ENCODE measurements around the gene EXOC8.
"Not testable (repeated sequence)": the region's sequence is repeated elsewhere in the genome, so short reads cannot be mapped to it uniquely, and the experiment has no call there.

EXOC8 gene

DNA sequence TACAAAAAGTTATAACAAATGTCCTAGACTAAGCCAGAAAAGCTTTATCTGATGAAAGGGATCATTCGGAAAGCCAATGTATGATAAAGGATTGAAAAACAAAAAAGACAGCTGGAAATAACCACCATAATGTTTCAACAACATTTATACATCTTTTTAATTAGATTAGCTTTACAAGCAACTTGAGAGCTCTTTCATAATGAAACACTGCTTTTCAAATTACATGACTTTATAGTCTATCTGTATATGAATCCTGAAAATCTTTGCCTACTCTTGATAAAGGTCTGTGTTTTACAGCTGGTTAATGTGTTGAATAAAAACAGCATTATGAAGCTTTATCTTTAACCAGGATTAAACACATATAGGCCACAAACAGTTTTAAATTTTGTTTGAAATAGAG is 26.0 kb upstream of the EXOC8 start:
- Mint-ChIP-seq H3K4me3 (no peak overlapping the region), H3K36me3 (peaks cover 50% of the 10 kb centered on the region), H3K27ac (no peak overlapping the region), H3K4me1 (no peaks in the 10 kb centered on the region), H3K9me3 (no peaks in the 10 kb centered on the region), H3K27me3 (no peaks in the 10 kb centered on the region)
- DNase-seq, result no peak
- CTCF ChIA-PET, result interaction anchor here (1.1 to 2.2 kb wide), 5 partner anchors 11 to 240 kb away, joined by 3 to 9 read pairs (median 4); no protein-coding TSS in a partner anchor

DNA sequence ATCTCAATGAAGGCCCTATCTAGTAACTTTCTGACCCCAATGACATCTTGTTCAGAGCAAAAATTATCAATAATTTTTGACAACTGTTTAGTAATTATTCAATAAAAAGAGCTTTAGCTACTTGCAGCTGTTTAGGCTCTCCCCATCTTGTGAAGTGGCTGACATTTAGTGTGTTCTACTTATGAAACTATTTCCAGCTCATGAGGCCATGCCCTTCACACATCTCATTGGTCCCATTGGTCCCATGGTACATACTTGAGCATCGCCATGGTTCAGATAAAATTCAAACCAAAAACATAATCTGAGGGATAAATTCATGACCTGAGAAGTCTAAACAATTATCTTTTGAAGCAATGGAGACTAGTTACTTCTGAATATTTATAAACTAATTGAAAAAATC is 24.7 kb upstream of the EXOC8 start:
- H3K4me1 Mint-ChIP-seq, result peaks cover 7% of the 10 kb centered on the region
- H3K4me3 Mint-ChIP-seq, result no peak overlapping the region
- CTCF ChIA-PET, result interaction anchor here (0.9 to 2.2 kb wide), 5 partner anchors 15 to 241 kb away, joined by 3 to 9 read pairs (median 4); no protein-coding TSS in a partner anchor
- no peak for DNase-seq
- peaks cover 46% of the 10 kb centered on the region for H3K36me3 Mint-ChIP-seq
- no peak overlapping the region for H3K27ac Mint-ChIP-seq
- no peaks in the 10 kb centered on the region for H3K27me3 Mint-ChIP-seq
- no peaks in the 10 kb centered on the region for H3K9me3 Mint-ChIP-seq

DNA sequence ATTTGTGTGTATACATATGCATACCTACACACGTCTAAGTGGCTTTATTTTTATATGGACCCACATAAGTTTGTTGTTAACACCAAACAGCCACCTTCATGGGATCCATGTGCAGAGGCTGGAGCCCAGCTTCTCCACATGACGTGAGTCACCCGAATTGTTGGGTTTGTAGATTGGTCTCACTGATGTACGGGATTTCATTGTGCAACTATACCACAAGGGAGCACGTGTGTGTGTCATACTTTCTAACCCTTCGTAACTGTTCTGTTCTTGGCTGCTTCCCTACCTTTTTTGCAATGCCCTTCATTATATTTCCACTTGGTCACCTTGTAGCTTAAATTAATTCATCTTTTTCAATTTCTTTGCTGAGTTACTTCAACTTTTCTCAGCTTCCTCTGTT is 21.5 kb upstream of the EXOC8 start:
- DNase-seq, result no peak
- H3K36me3 Mint-ChIP-seq, result peaks cover 32% of the 10 kb centered on the region

DNA sequence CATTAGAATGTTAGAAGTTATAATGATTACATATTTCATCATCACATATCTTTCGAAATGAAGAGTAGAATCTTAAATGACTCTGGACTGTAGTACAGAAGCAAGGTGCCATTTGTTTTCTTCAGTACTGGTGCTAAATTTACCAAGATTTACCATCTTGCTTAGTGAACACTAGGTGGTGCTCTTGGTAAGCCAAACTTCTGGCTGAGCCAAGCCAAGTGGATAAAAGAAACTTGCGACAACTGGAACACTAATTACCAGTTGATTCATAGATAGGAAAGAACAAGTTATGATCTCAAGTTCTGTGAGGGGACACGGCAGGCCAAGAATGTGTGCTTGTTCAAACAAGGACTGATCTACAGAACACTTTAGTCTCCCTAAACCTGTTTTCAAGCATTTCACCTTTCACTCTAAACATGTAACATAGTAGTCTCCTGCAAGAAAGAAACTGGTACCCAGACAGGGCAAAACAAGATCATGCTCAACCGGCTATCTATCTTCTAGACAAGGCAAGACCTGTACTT is 20.2 kb upstream of the EXOC8 start:
- CTCF ChIA-PET, result interaction anchor here (0.6 to 2.5 kb wide), 18 partner anchors 9 to 248 kb away, joined by 3 to 9 read pairs (median 5); no protein-coding TSS in a partner anchor
- H3K27ac Mint-ChIP-seq, result peak overlapping the region; percentile 12
- H3K4me3 Mint-ChIP-seq, result no peak overlapping the region
- peaks cover 34% of the 10 kb centered on the region for H3K36me3 Mint-ChIP-seq
- no peaks in the 10 kb centered on the region for H3K27me3 Mint-ChIP-seq
- H3K9me3 Mint-ChIP-seq, result no peaks in the 10 kb centered on the region
- peak; percentile 54 for DNase-seq
- H3K4me1 Mint-ChIP-seq, result peaks cover 7% of the 10 kb centered on the region

More for the DNA sequence above, 21.5 kb upstream of the EXOC8 start:
- H3K27me3 Mint-ChIP-seq, result no peaks in the 10 kb centered on the region
- no peak overlapping the region for H3K4me3 Mint-ChIP-seq
- peak overlapping the region; percentile 34 for H3K27ac Mint-ChIP-seq
- H3K4me1 Mint-ChIP-seq, result peaks cover 7% of the 10 kb centered on the region
- CTCF ChIA-PET, result interaction anchor here (0.8 to 2.5 kb wide), 5 partner anchors 26 to 244 kb away, joined by 3 to 8 read pairs (median 3); no protein-coding TSS in a partner anchor
- H3K9me3 Mint-ChIP-seq, result no peaks in the 10 kb centered on the region

DNA sequence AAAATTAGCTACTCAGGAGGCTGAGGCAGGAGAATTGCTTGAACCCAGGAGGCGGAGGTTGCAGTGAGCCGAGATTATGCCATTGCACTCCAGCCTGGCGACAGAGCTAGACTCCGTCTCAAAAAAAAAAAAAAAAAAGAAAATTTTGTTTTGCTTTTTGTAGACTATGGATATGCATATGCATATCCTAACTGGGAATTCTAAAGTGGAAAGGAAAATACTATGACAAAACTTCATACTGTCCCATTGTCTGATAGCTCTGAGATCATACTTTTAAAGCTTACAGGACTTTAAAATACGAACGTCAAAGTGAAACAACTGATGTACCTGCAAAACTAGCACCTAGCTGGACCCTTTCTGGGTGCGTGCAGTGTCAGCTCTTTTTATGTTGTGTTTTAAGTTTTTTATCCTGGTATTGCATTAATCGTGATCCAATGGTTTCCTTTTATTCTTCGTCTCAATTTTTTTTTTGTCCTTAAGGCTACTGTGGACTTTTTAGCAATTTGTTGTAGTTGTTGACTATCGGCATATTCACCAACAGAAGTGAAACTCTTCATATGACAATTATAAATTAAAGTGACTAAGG is 19.6 kb upstream of the EXOC8 start:
- DNase-seq, result no peak
- Mint-ChIP-seq H3K9me3 (no peaks in the 10 kb centered on the region), H3K36me3 (peaks cover 37% of the 10 kb centered on the region), H3K27ac (no peak overlapping the region), H3K4me3 (no peak overlapping the region), H3K27me3 (no peaks in the 10 kb centered on the region), H3K4me1 (peaks cover 7% of the 10 kb centered on the region)
- CTCF ChIA-PET, result interaction anchor here (0.6 to 2.5 kb wide), 21 partner anchors 8 to 1719 kb away, joined by 3 to 9 read pairs (median 4); partner anchors contain the start of genes EXOC8 and SPRTN

DNA sequence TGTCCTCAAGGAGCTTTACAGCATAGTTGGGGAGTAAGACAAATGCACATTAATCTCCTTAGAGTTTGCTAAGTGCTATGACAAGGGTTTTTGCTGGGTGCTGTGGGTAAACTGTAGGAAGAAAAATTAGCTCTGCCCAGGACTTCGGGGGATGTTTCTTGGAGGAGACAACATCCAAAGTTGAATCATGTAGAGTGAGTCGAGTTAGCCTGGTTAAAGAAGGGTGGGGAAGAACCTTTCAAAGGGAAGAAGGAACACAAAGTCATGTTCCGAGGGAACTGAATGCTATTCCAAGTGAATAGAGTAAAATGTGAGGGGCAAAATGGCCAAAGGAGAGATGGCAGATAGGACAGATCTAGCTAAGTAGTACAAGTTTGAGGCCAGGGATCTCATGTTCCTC is 17.5 kb upstream of the EXOC8 start:
- CTCF ChIA-PET, result interaction anchor here (1.1 to 1.4 kb wide), 2 partner anchors 235 to 247 kb away, joined by 3 to 5 read pairs; no protein-coding TSS in a partner anchor
- Mint-ChIP-seq H3K9me3 (no peaks in the 10 kb centered on the region), H3K4me3 (no peak overlapping the region), H3K27ac (no peak overlapping the region), H3K27me3 (no peaks in the 10 kb centered on the region), H3K4me1 (peaks cover 7% of the 10 kb centered on the region), H3K36me3 (peaks cover 32% of the 10 kb centered on the region)
- DNase-seq, result no peak

DNA sequence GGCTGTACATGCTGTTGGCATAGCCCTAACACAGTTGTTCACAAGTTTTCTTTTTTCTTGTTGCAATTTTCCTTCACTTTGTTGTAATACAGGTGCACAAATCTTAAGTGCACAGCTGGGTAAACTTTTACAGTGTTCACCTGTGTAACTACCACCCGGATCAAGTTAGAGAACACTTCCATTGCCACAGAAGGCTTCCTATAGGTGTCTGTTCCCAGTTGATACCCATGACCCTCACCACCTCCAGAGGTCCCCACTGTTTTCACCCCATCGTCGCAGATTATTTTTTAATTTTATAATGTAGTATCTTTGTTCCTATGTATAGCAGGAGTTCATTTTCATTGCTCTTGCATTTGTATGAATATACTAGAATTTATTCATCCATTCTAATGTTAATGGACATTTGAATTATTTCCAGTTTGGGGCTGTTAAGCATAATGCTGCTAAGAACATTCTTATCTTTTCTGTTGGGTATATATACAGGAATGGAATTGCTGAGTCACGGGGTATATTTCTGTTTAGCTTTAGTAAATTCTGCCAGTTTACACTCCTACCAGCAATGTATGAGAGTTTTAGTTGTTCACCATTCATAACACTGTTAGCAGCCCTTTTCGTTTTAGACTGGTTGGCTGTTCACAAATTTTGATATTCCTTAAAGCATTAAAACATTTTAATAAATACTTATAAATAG is 16.8 kb upstream of the EXOC8 start:
- Mint-ChIP-seq H3K4me3 (no peak overlapping the region), H3K9me3 (no peaks in the 10 kb centered on the region), H3K4me1 (peaks cover 7% of the 10 kb centered on the region), H3K27ac (no peak overlapping the region), H3K36me3 (peaks cover 33% of the 10 kb centered on the region), H3K27me3 (no peaks in the 10 kb centered on the region)
- CTCF ChIA-PET, result interaction anchor here (1.1 to 1.4 kb wide), 2 partner anchors 236 to 248 kb away, joined by 3 to 5 read pairs; no protein-coding TSS in a partner anchor
- DNase-seq, result no peak

DNA sequence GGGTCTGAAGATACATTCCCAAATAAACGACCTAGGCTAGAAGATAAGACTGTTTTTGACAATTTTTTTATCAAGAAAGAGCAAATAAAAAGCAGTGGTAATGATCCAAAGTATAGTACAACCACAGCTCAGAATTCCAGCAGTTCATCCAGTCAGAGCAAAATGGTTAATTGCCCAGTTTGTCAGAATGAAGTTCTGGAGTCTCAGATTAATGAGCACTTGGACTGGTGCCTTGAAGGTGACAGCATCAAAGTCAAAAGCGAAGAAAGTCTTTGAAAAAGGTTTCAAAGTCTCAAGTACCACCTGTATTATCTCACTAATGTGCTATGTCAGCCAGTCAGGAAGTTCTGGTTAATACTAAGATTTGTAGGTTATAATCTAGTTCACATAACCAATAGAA is 15.4 kb upstream of the EXOC8 start:
- Mint-ChIP-seq H3K27ac (no peak overlapping the region), H3K4me1 (peaks cover 6% of the 10 kb centered on the region), H3K36me3 (peaks cover 31% of the 10 kb centered on the region), H3K27me3 (no peaks in the 10 kb centered on the region), H3K9me3 (no peaks in the 10 kb centered on the region), H3K4me3 (no peak overlapping the region)
- no peak for DNase-seq
- CTCF ChIA-PET, result no interaction called here

DNA sequence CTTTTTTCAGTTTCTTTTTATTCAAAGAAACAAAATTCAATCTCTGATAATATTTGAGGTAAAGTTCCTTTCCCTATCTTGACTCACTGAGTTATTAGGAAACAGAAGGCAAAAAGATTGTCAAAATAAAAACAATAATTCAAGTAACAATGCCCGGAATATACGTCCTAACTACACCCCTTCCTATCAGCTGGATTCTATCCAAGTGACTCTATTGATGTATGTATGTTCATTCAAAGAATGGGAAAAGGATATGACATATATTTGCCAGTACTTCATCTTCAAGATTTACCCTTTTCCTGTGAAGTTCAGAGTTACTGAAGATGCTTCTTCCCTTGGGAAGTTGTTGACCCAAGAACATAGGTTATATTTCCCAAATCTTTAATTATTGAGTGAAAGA is 14.2 kb upstream of the EXOC8 start:
- Mint-ChIP-seq H3K27me3 (no peaks in the 10 kb centered on the region), H3K9me3 (no peaks in the 10 kb centered on the region), H3K4me3 (no peak overlapping the region), H3K27ac (no peak overlapping the region), H3K4me1 (no peaks in the 10 kb centered on the region), H3K36me3 (peaks cover 36% of the 10 kb centered on the region)
- CTCF ChIA-PET, result interaction anchor here (0.6 kb wide), 1 partner anchor 1715 kb away, joined by 5 read pairs; no protein-coding TSS in a partner anchor
- DNase-seq, result no peak

DNA sequence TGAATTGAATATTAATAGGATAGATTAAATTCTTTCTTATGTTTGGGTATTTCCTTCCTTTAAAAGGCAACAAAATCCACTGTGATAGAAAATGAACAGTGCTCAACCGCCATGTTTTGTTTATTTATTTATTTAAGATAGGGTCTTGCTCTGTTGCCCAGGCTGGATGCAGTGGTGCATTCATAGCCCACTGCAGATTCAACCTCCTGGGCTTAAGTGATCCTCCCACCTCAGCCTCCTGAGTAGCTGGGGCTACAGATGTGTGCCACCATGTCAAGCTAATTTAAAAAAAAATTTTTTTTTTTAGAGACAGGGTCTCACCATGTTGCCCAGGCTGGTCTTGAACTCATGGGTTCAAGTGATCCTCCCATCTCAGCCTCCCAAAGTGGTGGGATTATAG is 11.2 kb upstream of the EXOC8 start:
- H3K36me3 Mint-ChIP-seq, result peaks cover 33% of the 10 kb centered on the region
- not testable (repeated sequence) for H3K27ac Mint-ChIP-seq, DNase-seq, H3K4me3 Mint-ChIP-seq, H3K9me3 Mint-ChIP-seq, H3K4me1 Mint-ChIP-seq, H3K27me3 Mint-ChIP-seq
- CTCF ChIA-PET, result interaction anchor here (0.6 to 1.1 kb wide), 4 partner anchors 9 to 255 kb away, joined by 3 to 5 read pairs (median 4); no protein-coding TSS in a partner anchor

DNA sequence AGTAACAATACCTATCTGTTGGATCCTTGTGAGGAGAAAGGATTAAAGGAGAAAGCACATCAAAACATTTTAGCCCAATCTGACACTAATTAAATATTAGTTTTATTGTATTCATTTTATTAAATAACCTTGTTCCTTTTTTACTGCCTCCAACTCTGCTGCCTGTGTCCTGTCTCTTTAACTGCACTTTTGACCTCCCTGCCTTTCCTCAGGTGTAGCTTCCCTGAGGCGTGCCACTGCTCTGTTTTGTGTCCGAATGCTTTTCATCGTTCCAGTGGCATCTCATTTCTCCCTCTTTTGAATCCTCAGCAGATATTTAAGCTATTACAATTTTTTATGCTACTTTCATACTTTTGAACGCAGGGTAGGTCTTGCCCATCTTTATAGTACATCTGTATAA is 10.8 kb upstream of the EXOC8 start:
- no peak overlapping the region for H3K27ac Mint-ChIP-seq
- H3K4me1 Mint-ChIP-seq, result peaks cover 2% of the 10 kb centered on the region
- no peaks in the 10 kb centered on the region for H3K27me3 Mint-ChIP-seq
- H3K4me3 Mint-ChIP-seq, result no peak overlapping the region
- H3K36me3 Mint-ChIP-seq, result peaks cover 33% of the 10 kb centered on the region
- CTCF ChIA-PET, result interaction anchor here (0.6 to 1.1 kb wide), 3 partner anchors 9 to 255 kb away, joined by 4 to 5 read pairs (median 4); no protein-coding TSS in a partner anchor
- no peaks in the 10 kb centered on the region for H3K9me3 Mint-ChIP-seq
- DNase-seq, result no peak

DNA sequence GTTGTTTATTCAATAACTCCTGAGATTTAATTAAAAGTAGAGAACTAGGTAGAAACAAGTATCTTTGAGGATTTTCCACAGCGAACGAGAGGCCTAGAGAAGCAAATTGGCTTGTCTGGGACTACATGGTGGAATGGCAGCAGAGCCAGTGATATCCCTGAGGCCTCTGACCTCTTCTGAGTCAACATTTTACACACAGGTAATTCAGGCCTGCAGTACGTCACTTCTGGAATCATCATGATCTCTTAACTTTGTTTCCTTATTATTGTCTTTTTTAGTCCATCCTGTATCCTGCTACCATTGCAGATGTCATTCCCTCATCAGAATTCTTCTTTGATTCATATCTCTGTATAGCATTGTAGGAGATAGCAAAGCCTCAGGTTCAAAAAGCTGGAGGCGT is 10.3 kb upstream of the EXOC8 start:
- no peak overlapping the region for H3K4me3 Mint-ChIP-seq
- CTCF ChIA-PET, result no interaction called here
- DNase-seq, result no peak
- H3K36me3 Mint-ChIP-seq, result peaks cover 31% of the 10 kb centered on the region
- no peaks in the 10 kb centered on the region for H3K9me3 Mint-ChIP-seq
- peaks cover 2% of the 10 kb centered on the region for H3K4me1 Mint-ChIP-seq
- no peaks in the 10 kb centered on the region for H3K27me3 Mint-ChIP-seq
- H3K27ac Mint-ChIP-seq, result no peak overlapping the region

DNA sequence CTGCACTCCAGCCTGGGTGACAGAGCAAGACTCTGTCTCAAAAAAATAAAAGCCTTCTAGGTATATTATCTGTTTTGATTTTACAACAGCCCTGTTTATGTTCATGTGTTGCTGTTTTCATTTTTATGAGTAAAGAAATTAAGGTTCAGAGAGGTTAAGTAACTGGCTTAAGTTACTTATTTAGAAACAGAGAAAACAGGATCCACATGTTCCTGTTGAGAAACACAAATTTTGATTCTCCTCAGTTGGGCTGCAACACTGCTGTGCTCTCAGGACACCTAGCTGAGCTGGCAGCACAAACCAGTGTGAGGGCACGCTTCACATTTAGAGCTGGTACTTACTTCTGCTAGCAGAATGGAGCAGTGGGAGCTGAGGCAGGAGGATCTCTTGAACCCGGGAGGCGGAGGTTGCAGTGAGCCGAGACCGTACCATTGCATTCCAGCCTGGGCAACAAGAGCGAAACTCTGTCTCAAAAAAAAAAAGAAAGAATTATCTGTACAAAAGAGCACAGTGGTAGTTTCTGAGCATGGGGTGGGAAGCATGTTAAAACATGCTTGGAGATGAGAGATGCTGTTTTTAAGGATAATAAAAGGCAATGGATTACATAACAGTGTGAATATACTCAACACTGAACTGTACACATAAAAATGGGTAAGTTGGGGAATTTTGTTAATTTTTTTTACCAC is 2.8 kb upstream of the EXOC8 start:
- H3K27me3 Mint-ChIP-seq, result peaks cover 6% of the 10 kb centered on the region
- H3K36me3 Mint-ChIP-seq, result peaks cover 42% of the 10 kb centered on the region
- CTCF ChIA-PET, result no interaction called here

More for the DNA sequence above, 2.8 kb upstream of the EXOC8 start:
- Mint-ChIP-seq H3K27ac (peak overlapping the region; percentile 37), H3K4me3 (no peak overlapping the region), H3K4me1 (peaks cover 37% of the 10 kb centered on the region), H3K9me3 (no peaks in the 10 kb centered on the region)
- no peak for DNase-seq

Data from activated naive CD4-positive, alpha-beta T cell treated with anti-CD3 and anti-CD28 coated beads, Interleukin-2, amount 10 ng/mL, durations not matched to agents 7 days and 5 days (primary cell).